ENCODE data around the gene GAGE10. TPM values are rescaled to one million over a fixed set of nuclear protein-coding genes. Genes with fewer than 3 reads are reported as not detected.

GAGE10 gene
- total RNA-seq, 1 experiment from 2014 or later: not detected

DNA sequence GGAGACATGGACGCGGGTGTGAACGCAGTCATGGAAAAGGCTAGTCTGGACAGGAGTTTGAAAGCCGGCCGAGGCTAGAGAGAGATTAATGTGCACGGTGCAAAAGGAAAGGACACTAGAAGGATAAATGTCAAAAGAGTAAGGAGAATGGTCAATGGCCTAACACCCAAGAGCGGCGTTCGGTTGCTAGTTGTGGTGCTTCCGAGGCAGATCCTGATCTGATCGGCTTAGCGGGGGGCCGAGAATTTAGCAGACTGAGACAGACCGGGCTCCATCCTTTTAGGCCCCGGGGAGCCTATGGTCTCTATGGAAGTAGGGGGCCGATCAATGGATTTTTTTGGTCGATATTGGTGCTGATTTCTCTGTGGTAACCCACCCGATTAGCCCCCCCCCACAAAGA, 6.9 kb downstream of the GAGE10 start:
- no peak for DNase-seq (ENCODE audit: low read depth, low spot score)
- no peak overlapping the region for H2AFZ ChIP-seq (ENCODE audit: low read depth, low read length, poor library complexity, severe bottlenecking)
- H3K79me2 ChIP-seq (ENCODE audit: insufficient read depth, low read length): no peaks in the 10 kb centered on the region
- H4K20me1 ChIP-seq (ENCODE audit: insufficient read depth): no peaks in the 10 kb centered on the region
- no peak overlapping the region for H3K4me3 ChIP-seq (replicated peaks in 1 of 2; ENCODE audit: low read depth in 1 of 2, low read length in 2 of 2)
- H3K27me3 ChIP-seq (ENCODE audit: insufficient read depth, low read length): no peaks in the 10 kb centered on the region
- no peaks in the 10 kb centered on the region for H3K9me3 ChIP-seq (ENCODE audit: control insufficient read depth in 1 of 2, insufficient read depth in 1 of 2, low read depth in 1 of 2, low read length in 2 of 2)
- TF ChIP-seq, protein P1, sequence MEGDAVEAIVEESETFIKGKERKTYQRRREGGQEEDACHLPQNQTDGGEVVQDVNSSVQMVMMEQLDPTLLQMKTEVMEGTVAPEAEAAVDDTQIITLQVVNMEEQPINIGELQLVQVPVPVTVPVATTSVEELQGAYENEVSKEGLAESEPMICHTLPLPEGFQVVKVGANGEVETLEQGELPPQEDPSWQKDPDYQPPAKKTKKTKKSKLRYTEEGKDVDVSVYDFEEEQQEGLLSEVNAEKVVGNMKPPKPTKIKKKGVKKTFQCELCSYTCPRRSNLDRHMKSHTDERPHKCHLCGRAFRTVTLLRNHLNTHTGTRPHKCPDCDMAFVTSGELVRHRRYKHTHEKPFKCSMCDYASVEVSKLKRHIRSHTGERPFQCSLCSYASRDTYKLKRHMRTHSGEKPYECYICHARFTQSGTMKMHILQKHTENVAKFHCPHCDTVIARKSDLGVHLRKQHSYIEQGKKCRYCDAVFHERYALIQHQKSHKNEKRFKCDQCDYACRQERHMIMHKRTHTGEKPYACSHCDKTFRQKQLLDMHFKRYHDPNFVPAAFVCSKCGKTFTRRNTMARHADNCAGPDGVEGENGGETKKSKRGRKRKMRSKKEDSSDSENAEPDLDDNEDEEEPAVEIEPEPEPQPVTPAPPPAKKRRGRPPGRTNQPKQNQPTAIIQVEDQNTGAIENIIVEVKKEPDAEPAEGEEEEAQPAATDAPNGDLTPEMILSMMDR (IDR thresholded peaks at IDR 0.05 in 2 of 3, conservative IDR thresholded peaks at IDR 0.05 in 1 of 3; ENCODE audit: borderline replicate concordance in 1 of 3, insufficient read depth in 1 of 3, low read depth in 2 of 3, low read length in 2 of 3): no peak
- TF ChIP-seq, protein P2, sequence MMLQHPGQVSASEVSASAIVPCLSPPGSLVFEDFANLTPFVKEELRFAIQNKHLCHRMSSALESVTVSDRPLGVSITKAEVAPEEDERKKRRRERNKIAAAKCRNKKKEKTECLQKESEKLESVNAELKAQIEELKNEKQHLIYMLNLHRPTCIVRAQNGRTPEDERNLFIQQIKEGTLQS (IDR thresholded peaks at IDR 0.05): no peak
- TF ChIP-seq ZNF274 (IDR thresholded peaks at IDR 0.05; ENCODE audit: low read depth, low read length) (no peak), CBX3 (IDR thresholded peaks at IDR 0.05; ENCODE audit: low read depth) (no peak), POLR2A (IDR thresholded peaks at IDR 0.05; ENCODE audit: borderline replicate concordance, extremely low read depth, insufficient read depth, insufficient read length) (no peak), EGR1 (IDR thresholded peaks at IDR 0.05; ENCODE audit: low read depth) (no peak), JUND (IDR thresholded peaks at IDR 0.05) (no peak), EZH2phosphoT487 (IDR thresholded peaks at IDR 0.05; ENCODE audit: borderline replicate concordance) (no peak), ELF1 (IDR thresholded peaks at IDR 0.05; ENCODE audit: borderline replicate concordance, low read depth) (no peak), SIN3A (IDR thresholded peaks at IDR 0.05; ENCODE audit: low read depth) (no peak), RAD21 (IDR thresholded peaks at IDR 0.05; ENCODE audit: low read depth) (no peak), YY1 (IDR thresholded peaks at IDR 0.05; ENCODE audit: extremely low read depth, insufficient replicate concordance, low read depth, low read length) (no peak), SRF (IDR thresholded peaks at IDR 0.05; ENCODE audit: low read depth) (no peak), ZFX (IDR thresholded peaks at IDR 0.05) (no peak), SP1 (IDR thresholded peaks at IDR 0.05; ENCODE audit: low read depth) (no peak), POLR2AphosphoS5 (IDR thresholded peaks at IDR 0.05; ENCODE audit: low read depth, low read length) (no peak), EZH2 (IDR thresholded peaks at IDR 0.05) (no peak)
- TF ChIP-seq, protein P3, sequence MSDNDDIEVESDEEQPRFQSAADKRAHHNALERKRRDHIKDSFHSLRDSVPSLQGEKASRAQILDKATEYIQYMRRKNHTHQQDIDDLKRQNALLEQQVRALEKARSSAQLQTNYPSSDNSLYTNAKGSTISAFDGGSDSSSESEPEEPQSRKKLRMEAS (IDR thresholded peaks at IDR 0.05): no peak
- TF ChIP-seq, protein P4, sequence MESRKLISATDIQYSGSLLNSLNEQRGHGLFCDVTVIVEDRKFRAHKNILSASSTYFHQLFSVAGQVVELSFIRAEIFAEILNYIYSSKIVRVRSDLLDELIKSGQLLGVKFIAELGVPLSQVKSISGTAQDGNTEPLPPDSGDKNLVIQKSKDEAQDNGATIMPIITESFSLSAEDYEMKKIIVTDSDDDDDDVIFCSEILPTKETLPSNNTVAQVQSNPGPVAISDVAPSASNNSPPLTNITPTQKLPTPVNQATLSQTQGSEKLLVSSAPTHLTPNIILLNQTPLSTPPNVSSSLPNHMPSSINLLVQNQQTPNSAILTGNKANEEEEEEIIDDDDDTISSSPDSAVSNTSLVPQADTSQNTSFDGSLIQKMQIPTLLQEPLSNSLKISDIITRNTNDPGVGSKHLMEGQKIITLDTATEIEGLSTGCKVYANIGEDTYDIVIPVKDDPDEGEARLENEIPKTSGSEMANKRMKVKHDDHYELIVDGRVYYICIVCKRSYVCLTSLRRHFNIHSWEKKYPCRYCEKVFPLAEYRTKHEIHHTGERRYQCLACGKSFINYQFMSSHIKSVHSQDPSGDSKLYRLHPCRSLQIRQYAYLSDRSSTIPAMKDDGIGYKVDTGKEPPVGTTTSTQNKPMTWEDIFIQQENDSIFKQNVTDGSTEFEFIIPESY (IDR thresholded peaks at IDR 0.05; ENCODE audit: extremely low read depth, insufficient replicate concordance, low read length): no peak
- TF ChIP-seq, protein P5, sequence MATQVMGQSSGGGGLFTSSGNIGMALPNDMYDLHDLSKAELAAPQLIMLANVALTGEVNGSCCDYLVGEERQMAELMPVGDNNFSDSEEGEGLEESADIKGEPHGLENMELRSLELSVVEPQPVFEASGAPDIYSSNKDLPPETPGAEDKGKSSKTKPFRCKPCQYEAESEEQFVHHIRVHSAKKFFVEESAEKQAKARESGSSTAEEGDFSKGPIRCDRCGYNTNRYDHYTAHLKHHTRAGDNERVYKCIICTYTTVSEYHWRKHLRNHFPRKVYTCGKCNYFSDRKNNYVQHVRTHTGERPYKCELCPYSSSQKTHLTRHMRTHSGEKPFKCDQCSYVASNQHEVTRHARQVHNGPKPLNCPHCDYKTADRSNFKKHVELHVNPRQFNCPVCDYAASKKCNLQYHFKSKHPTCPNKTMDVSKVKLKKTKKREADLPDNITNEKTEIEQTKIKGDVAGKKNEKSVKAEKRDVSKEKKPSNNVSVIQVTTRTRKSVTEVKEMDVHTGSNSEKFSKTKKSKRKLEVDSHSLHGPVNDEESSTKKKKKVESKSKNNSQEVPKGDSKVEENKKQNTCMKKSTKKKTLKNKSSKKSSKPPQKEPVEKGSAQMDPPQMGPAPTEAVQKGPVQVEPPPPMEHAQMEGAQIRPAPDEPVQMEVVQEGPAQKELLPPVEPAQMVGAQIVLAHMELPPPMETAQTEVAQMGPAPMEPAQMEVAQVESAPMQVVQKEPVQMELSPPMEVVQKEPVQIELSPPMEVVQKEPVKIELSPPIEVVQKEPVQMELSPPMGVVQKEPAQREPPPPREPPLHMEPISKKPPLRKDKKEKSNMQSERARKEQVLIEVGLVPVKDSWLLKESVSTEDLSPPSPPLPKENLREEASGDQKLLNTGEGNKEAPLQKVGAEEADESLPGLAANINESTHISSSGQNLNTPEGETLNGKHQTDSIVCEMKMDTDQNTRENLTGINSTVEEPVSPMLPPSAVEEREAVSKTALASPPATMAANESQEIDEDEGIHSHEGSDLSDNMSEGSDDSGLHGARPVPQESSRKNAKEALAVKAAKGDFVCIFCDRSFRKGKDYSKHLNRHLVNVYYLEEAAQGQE (IDR thresholded peaks at IDR 0.05; ENCODE audit: low read depth): no peak
- ChIA-PET CTCF (no interaction called here), RAD21 (ENCODE audit: low non-redundant PET in 1 of 2, low total read pairs in 2 of 2, uncharacterized antibody in 2 of 2, unreplicated experiment in 2 of 2) (no interaction called here), POLR2A (no interaction called here)
- intact Hi-C loops (cut with micrococcal nuclease): no loop called here
- H3K9me2 ChIP-seq (ENCODE audit: insufficient read depth): no peaks in the 10 kb centered on the region
- H3K4me1 ChIP-seq (ENCODE audit: control insufficient read depth in 1 of 2, insufficient read depth in 2 of 2, low read length in 2 of 2): no peaks in the 10 kb centered on the region
- no peak overlapping the region for H3K4me2 ChIP-seq (ENCODE audit: low read length)
- H3K27ac ChIP-seq (ENCODE audit: low read depth, low read length): no peak overlapping the region
- BruUV-seq (replicated peaks): no TSS peak
- ATAC-seq: no peak
- H3K36me3 ChIP-seq (ENCODE audit: control insufficient read depth in 1 of 2, insufficient read depth in 2 of 2, low read length in 2 of 2): no peaks in the 10 kb centered on the region
- no peak overlapping the region for H3K9ac ChIP-seq (ENCODE audit: low read length)
